Progenitor cell of endocrine pancreas (in vitro differentiated cells): Measurements from ENCODE around the gene TREH. TPM values are rescaled to one million over a fixed set of nuclear protein-coding genes. Genes with fewer than 3 reads are reported as not detected.

Experiments
- DNase-seq: peaks from one replicate; pipeline ENCODE4 v3.0.0; 2021; ENCODE audit warnings: low spot score; ENCODE audit not compliant: unreplicated experiment
- H3K27ac Mint-ChIP-seq: 2 replicates; pipeline ENCODE4 v1.8.0; 2021; ENCODE audit warnings: mild to moderate bottlenecking, moderate library complexity, mixed read lengths
- H3K27me3 Mint-ChIP-seq: 2 replicates; pipeline ENCODE4 v1.8.0; 2021; ENCODE audit warnings: mixed read lengths
- H3K36me3 Mint-ChIP-seq: 2 replicates; pipeline ENCODE4 v1.8.0; 2022; ENCODE audit warnings: mixed read lengths; ENCODE audit not compliant: insufficient read depth
- H3K4me1 Mint-ChIP-seq: 2 replicates; pipeline ENCODE4 v1.8.0; 2021; ENCODE audit warnings: low read depth, mixed read lengths
- H3K4me3 Mint-ChIP-seq: 2 replicates; pipeline ENCODE4 v1.8.0; 2021; ENCODE audit warnings: low read depth, mild to moderate bottlenecking, moderate library complexity, mixed read lengths
- H3K9me3 Mint-ChIP-seq: 2 replicates; pipeline ENCODE4 v1.8.0; 2021; ENCODE audit warnings: low read depth, mixed read lengths
- CTCF ChIP-seq: fragments of 200-600 bp; sonication (generic); IDR thresholded peaks from one replicate; pipeline ENCODE4 v1.5.0; 2021; ENCODE audit warnings: antibody characterized with exemption, mild to moderate bottlenecking; ENCODE audit not compliant: unreplicated experiment
- total RNA-seq: library from RNA; stranded (reverse); gene quantifications from 2 replicates; pipeline ENCODE4 v1.2.1, GENCODE V29; 2021

The TREH gene
- total RNA-seq, 1 donor from 2014 or later = not detected

GRCh38 chr11:118645066-118645715 is 34.3 kb downstream of the TREH start:
- Mint-ChIP-seq H3K4me3 (no peak overlapping the region), H3K36me3 (peaks cover 22% of the 10 kb centered on the region), H3K9me3 (no peaks in the 10 kb centered on the region), H3K27me3 (no peaks in the 10 kb centered on the region), H3K27ac (no peak overlapping the region), H3K4me1 (no peaks in the 10 kb centered on the region)
- DNase-seq = no peak
- TF ChIP-seq CTCF = no peak

- Mint-ChIP-seq H3K9me3 (no peaks in the 10 kb centered on the region), H3K27me3 (no peaks in the 10 kb centered on the region)
These were observed 35.0 kb downstream of the TREH start for GRCh38 chr11:118644496-118644895.

DNA sequence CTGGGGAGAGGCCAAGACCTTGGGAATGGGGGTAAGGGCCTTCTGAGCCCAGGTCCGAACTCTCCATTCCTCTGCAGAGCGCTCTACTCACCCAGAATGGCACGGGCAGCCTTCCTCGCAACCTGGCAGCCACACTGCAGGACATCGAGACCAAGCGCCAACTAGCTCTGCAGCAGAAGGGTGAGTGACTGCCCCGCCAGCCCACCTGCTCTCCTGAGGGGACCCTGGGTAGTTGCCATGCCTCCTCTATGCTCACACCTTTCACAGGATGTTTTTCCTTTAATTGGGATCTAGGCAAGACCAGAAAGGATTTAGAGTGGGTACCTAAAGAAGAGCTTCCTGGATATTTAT is 35.5 kb downstream of the TREH start:
- H3K9me3 Mint-ChIP-seq = no peaks in the 10 kb centered on the region
- no peaks in the 10 kb centered on the region for H3K4me1 Mint-ChIP-seq
- peaks cover 23% of the 10 kb centered on the region for H3K36me3 Mint-ChIP-seq
- H3K4me3 Mint-ChIP-seq = no peak overlapping the region
- TF ChIP-seq CTCF = no peak
- no peak overlapping the region for H3K27ac Mint-ChIP-seq
- DNase-seq = no peak
- H3K27me3 Mint-ChIP-seq = no peaks in the 10 kb centered on the region

More at GRCh38 chr11:118644496-118644895, 35.0 kb downstream of the TREH start:
- no peak for DNase-seq
- no peak overlapping the region for H3K27ac Mint-ChIP-seq
- no peak for TF ChIP-seq CTCF
- H3K4me1 Mint-ChIP-seq = no peaks in the 10 kb centered on the region
- H3K36me3 Mint-ChIP-seq = peaks cover 23% of the 10 kb centered on the region
- no peak overlapping the region for H3K4me3 Mint-ChIP-seq

DNA sequence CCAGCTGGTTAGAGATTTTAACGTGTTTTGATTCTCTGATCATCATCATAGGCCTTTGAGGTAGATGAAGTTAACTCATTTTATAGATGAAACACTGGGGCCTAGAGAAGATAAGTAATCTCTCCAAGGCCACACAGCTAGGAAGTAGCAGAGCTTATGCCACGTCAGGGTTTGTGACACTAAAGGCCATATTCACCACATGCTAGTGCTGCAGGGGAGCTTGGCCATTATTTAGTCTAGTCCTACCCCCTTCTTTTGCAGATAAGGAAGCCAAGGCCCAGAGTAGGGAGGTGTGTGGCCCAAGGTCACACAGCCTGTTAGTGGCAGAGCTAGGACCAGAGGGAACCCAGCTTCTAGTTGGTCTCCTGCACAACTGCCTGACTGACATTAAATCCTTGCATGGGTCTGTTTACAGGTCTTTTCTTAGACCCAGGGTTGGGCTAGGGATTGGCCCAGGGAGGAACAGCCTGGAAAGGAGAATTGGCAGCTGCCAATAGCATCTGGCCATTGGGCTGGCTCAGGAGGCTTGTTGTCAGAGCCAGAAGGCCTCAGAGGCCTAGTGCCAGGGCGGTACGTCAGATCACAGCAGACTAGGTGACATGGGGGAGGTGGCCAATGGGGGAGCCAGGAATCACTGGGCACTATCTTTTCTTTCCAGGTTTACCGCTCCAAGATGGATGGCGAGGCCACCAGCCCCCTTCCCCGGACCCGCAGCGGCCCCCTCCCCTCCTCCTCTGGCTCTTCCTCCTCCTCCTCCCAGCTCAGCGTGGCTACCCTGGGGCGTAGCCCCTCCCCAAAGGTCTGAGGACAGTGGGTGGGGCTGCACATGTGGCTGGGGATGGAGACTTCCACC is 36.1 kb downstream of the TREH start:
- Mint-ChIP-seq H3K27ac (no peak overlapping the region), H3K9me3 (no peaks in the 10 kb centered on the region), H3K4me1 (no peaks in the 10 kb centered on the region), H3K36me3 (peaks cover 21% of the 10 kb centered on the region), H3K4me3 (no peak overlapping the region), H3K27me3 (no peaks in the 10 kb centered on the region)
- no peak for TF ChIP-seq CTCF
- no peak for DNase-seq

DNA sequence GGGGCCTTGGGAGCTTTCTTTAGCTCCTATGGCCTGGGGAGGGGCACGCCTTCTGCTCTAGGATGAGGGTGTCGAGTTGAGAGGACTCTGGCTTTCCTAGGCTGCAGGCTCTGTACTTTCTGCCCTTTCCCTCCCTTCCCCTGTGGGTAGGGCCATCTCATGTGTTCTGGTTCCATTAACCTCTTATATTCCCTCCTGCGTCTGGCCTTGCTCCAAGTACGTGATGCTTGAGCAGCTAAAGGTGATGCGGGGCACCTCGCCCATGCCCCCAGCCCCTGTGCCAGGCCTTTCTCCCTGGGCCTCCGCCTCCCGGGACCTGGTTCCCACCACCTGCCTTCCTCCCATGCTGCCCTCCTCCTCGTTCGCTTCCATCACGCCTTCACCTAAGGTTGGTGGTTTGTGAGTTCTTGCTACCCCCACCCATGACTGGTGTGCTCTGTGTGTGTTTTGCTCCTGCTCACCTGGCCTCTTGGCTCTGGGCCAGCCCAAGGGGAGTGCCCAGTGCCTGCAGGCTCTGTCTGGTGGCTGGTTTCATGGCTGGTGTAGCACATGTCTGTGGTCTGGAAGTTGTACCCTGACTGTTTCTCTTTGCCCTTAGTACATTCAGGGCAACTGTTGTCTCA is 37.9 kb downstream of the TREH start:
- no peak for TF ChIP-seq CTCF
- Mint-ChIP-seq H3K9me3 (no peaks in the 10 kb centered on the region), H3K4me3 (no peak overlapping the region), H3K36me3 (peaks cover 21% of the 10 kb centered on the region), H3K4me1 (no peaks in the 10 kb centered on the region), H3K27ac (no peak overlapping the region), H3K27me3 (no peaks in the 10 kb centered on the region)
- DNase-seq = no peak
